Esophagus squamous epithelium (tissue), 5 donors: Measurements from ENCODE around the gene SLC12A8. TPM values are rescaled to one million over a fixed set of nuclear protein-coding genes. Genes with fewer than 3 reads are reported as not detected.

Experiments
- DNase-seq: peaks from one replicate; lab custom pipeline; 2025; lab: John Stamatoyannopoulos, UW
- H3K27ac ChIP-seq, 4 donors: fragments of 200-600 bp; sonication (generic); one replicate each; pipeline ENCODE4 v1.5.1; 2016 to 2019; ENCODE audit warnings: mild to moderate bottlenecking in 1 of 4
- H3K27me3 ChIP-seq, 4 donors: fragments of 200-600 bp; sonication (generic); 1 replicate in 3 of 4; 2 replicates in 1 of 4; pipeline versions ENCODE4 v1.5.1 to v1.6.0; 2017 to 2021; ENCODE audit warnings: antibody characterized with exemption in 1 of 4
- H3K36me3 ChIP-seq, 3 donors: fragments of 200-600 bp; sonication (generic); one replicate each; pipeline ENCODE4 v1.5.1; 2016 to 2019
- H3K4me1 ChIP-seq, 3 donors: fragments of 200-600 bp; sonication (generic); one replicate each; pipeline ENCODE4 v1.5.1; 2017 to 2019
- H3K4me3 ChIP-seq, 4 donors: fragments of 200-600 bp; sonication (generic); 1 replicate in 3 of 4; 2 replicates in 1 of 4; pipeline ENCODE4 v1.5.1; 2016 to 2019; ENCODE audit warnings: mild to moderate bottlenecking in 2 of 4, moderate library complexity in 1 of 4
- H3K9me3 ChIP-seq, 3 donors: fragments of 200-600 bp; sonication (generic); one replicate each; pipeline ENCODE4 v1.5.1; 2016 to 2019
- CTCF ChIP-seq, 6 experiments: fragments of 450-650 bp in 4 of 6; fragments of 200-600 bp in 2 of 6; sonication (generic) in 2 of 6; IDR thresholded peaks; one replicate each; pipeline ENCODE4 v1.5.1; 2016 to 2019; ENCODE audit warnings: antibody characterized with exemption in 6 of 6, mild to moderate bottlenecking in 4 of 6, moderate library complexity in 4 of 6
- POLR2A ChIP-seq, 4 donors: fragments of 450-650 bp; IDR thresholded peaks; one replicate each; pipeline ENCODE4 v1.6.1; 2017; ENCODE audit warnings: antibody characterized with exemption in 4 of 4, mild to moderate bottlenecking in 4 of 4, moderate library complexity in 3 of 4
- WGBS, 2 donors: methylation state at CpG; one replicate each; pipeline ENCODE4 v1.1.5; 2018; 5-methylcytosine and 5-hydroxymethylcytosine counted together
- intact Hi-C: fragments of 100-400 bp; cut with DNase I; formaldehyde crosslinking; loops from one replicate; pipeline ENCODE4 v1.15.0; 2022
- total RNA-seq, 4 donors: library from RNA; depleted of rRNA; stranded (reverse); fragments of >200 nt; gene quantifications; one replicate each; pipeline ENCODE4 v1.1.0, GENCODE V29; 2016
- donor health status: DM: yes; HTN: yes; CAD: no.

SLC12A8 gene
- total RNA-seq, 4 donors from 2014 or later = 9.9 to 15.9 (median 13.8) TPM

- no peak for TF ChIP-seq POLR2A (IDR thresholded peaks at IDR 0.05)
- TF ChIP-seq CTCF (IDR thresholded peaks at IDR 0.05) = no peak
- intact Hi-C loops = no loop called here
- Histone ChIP-seq H3K9me3 (no peaks in the 10 kb centered on the region), H3K27ac (peak overlapping the region in 2 of 4 donors; percentile 9 to 40), H3K36me3 (peaks cover 0 to 11% (median 0%) of the 10 kb centered on the region in 3 donors), H3K27me3 (no peaks in the 10 kb centered on the region), H3K4me1 (peaks cover 0 to 16% (median 13%) of the 10 kb centered on the region in 3 donors), H3K4me3 (no peak overlapping the region)
- WGBS, 2 donors = 33 to 79% methylated on average over 1 to 5 of the region's 7 CpGs
- DNase-seq = no peak
Measured at GRCh38 chr3:125194061-125194848, 18.3 kb downstream of the SLC12A8 start.

GRCh38 chr3:125192190-125193035, 20.1 kb downstream of the SLC12A8 start:
- H3K4me3 ChIP-seq = no peak overlapping the region
- H3K27ac ChIP-seq = no peak overlapping the region
- H3K36me3 ChIP-seq = peaks cover 0 to 14% (median 0%) of the 10 kb centered on the region in 3 donors
- 79 to 89% methylated on average over 12 of the region's 12 CpGs for WGBS, 2 donors
- intact Hi-C loops = no loop called here
- TF ChIP-seq CTCF (IDR thresholded peaks at IDR 0.05) (no peak), POLR2A (IDR thresholded peaks at IDR 0.05) (no peak)
- H3K9me3 ChIP-seq = no peaks in the 10 kb centered on the region
- H3K4me1 ChIP-seq = peaks cover 0 to 23% (median 16%) of the 10 kb centered on the region in 3 donors
- H3K27me3 ChIP-seq = no peaks in the 10 kb centered on the region
- DNase-seq = no peak

- TF ChIP-seq CTCF (IDR thresholded peaks at IDR 0.05) (no peak), POLR2A (IDR thresholded peaks at IDR 0.05) (no peak)
- 84 to 86% methylated on average over 5 to 7 of the region's 7 CpGs for WGBS, 2 donors
- H3K36me3 ChIP-seq = peaks cover 0 to 20% (median 0%) of the 10 kb centered on the region in 3 donors
- no peaks in the 10 kb centered on the region for H3K9me3 ChIP-seq
- no peak overlapping the region for H3K4me3 ChIP-seq
- no peak for DNase-seq
- H3K27me3 ChIP-seq = no peaks in the 10 kb centered on the region
- intact Hi-C loops = no loop called here
- H3K4me1 ChIP-seq = peaks cover 0 to 30% (median 16%) of the 10 kb centered on the region in 3 donors
- H3K27ac ChIP-seq = no peak overlapping the region
Measured at GRCh38 chr3:125191730-125192129, 20.8 kb downstream of the SLC12A8 start.

- WGBS, 2 donors = 63 to 77% methylated on average over 4 of the region's 4 CpGs
- Histone ChIP-seq H3K4me3 (no peak overlapping the region), H3K27me3 (no peaks in the 10 kb centered on the region), H3K4me1 (peaks cover 0 to 35% (median 16%) of the 10 kb centered on the region in 3 donors), H3K36me3 (peaks cover 0 to 24% (median 0%) of the 10 kb centered on the region in 3 donors), H3K9me3 (no peaks in the 10 kb centered on the region), H3K27ac (no peak overlapping the region)
- DNase-seq = no peak
- intact Hi-C loops = no loop called here
- TF ChIP-seq CTCF (IDR thresholded peaks at IDR 0.05) = no peak
- TF ChIP-seq POLR2A (IDR thresholded peaks at IDR 0.05) = no peak
Measured at GRCh38 chr3:125191256-125191655, 21.3 kb downstream of the SLC12A8 start.
